Measurements from ENCODE around the gene STXBP6. TPM values are rescaled to one million over a fixed set of nuclear protein-coding genes. Genes with fewer than 3 reads are reported as not detected.

Gene STXBP6
- total and polyA plus RNA-seq, 10 of the 15 experiments (the other 5 are each of a cell fraction or from before 2014, with no cell fraction given), result 1.2 to 47.3 (median 1.9) TPM

DNA sequence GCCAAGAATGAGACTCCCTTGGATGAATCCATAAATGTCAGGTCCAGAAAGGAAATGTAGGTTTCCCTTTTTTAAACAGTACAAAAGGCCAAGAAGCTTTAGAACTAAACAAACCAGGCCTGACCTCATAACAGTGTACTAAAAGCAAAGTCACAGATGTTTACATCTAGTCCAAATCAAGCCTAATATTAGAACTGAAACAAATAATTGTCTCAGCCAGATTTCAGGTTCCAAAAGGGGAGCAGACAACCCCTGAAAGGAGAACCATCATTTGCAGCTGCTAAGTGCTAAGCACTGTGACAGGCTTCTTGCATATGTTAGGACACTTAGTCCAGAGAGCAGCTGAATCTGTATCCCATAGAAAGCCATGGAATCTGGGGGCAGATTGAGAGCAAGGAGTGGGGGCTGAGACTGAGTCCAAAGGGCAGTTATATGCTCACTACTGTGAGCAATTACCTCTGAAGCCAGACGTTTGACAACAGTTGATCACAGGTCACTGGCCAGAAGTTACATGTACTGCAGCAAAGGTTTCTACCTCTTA, 90.1 kb downstream of the STXBP6 start:
- peak; percentile 77 for ATAC-seq
- CTCF ChIA-PET, result interaction anchor here (1.3 kb wide), 1 partner anchor 250 kb away, joined by 4 read pairs; no protein-coding TSS in a partner anchor
- H2AFZ ChIP-seq (ENCODE audit: control insufficient read depth, low read depth, low read length), result no peak overlapping the region
- H3K9me3 ChIP-seq (replicated peaks; ENCODE audit: control insufficient read depth, insufficient read depth, low read length), result no peaks in the 10 kb centered on the region
- H3K4me2 ChIP-seq (ENCODE audit: control insufficient read depth, insufficient read depth), result no peak overlapping the region
- RAD21 ChIA-PET (ENCODE audit: unreplicated experiment), result interaction anchor here (0.6 to 3.4 kb wide), 9 partner anchors 11 to 142 kb away, joined by 3 to 12 read pairs (median 3); no protein-coding TSS in a partner anchor
- H3K4me3 ChIP-seq, result no peak overlapping the region
- no peak for FAIRE-seq
- no peaks in the 10 kb centered on the region for H3K27me3 ChIP-seq (replicated peaks in 1 of 2; ENCODE audit: control insufficient read depth in 2 of 2, insufficient read depth in 2 of 2, low read length in 1 of 2)
- no peaks in the 10 kb centered on the region for H3K36me3 ChIP-seq (ENCODE audit: control insufficient read depth in 2 of 2, insufficient read depth in 2 of 2, low read length in 1 of 2)
- peaks cover under 1% of the 10 kb centered on the region for H3K4me1 ChIP-seq (ENCODE audit: control insufficient read depth, insufficient read depth, low read length)
- H3K27ac ChIP-seq (ENCODE audit: control insufficient read depth, insufficient read depth), result 0 out of 2 replicates have a peak overlapping the region, but pooled peaks have one; percentile 31
- H3K9ac ChIP-seq (ENCODE audit: control insufficient read depth, insufficient read depth, low read length), result no peak overlapping the region
- no TSS peak for BruUV-seq (replicated peaks)
- DNase-seq (ENCODE audit: low read depth, low spot score), result no peak
- SMC1A ChIA-PET (ENCODE audit: uncharacterized antibody, unreplicated experiment), result interaction anchor here (0.7 to 19.2 kb wide), 17 partner anchors 17 to 254 kb away, joined by 3 to 390 read pairs (median 3); no protein-coding TSS in a partner anchor
- intact Hi-C loops (cut with micrococcal nuclease; ENCODE audit: unreplicated experiment) (no loop called here), in situ Hi-C loops (cut with MboI) (no loop called here)
- POLR2A ChIA-PET, result interaction anchor here (1.1 to 2.5 kb wide), 4 partner anchors 16 to 23 kb away, joined by 3 to 13 read pairs (median 4); no protein-coding TSS in a partner anchor
- H3K79me2 ChIP-seq (ENCODE audit: control insufficient read depth, insufficient read depth, low read length), result no peaks in the 10 kb centered on the region
- 0% methylated on average over 1 of the region's 1 CpG for WGBS (ENCODE audit: insufficient coverage, insufficient replicate concordance, low lambda C conversion rate, missing lambda C conversion rate)
- H4K20me1 ChIP-seq (ENCODE audit: control insufficient read depth, insufficient read depth), result no peaks in the 10 kb centered on the region
- TF ChIP-seq ZNF24 (IDR thresholded peaks at IDR 0.05) (peak; percentile 6; the same call in 1 of the 2 replicates), TAF1 (IDR thresholded peaks at IDR 0.05; ENCODE audit: borderline replicate concordance, low read depth, low read length) (no peak), IKZF2 (IDR thresholded peaks at IDR 0.05) (peak; percentile 49 to 56; a peak in 2 of 4 replicates), NR2F1 (conservative IDR thresholded peaks at IDR 0.05) (0 out of 2 replicates have a peak, but pooled peaks have one; percentile 15), PAX8 (IDR thresholded peaks at IDR 0.05) (no peak), SIN3A (IDR thresholded peaks at IDR 0.05; ENCODE audit: low read depth, low read length) (no peak), PML (IDR thresholded peaks at IDR 0.05; ENCODE audit: low read length) (no peak), MEF2B (IDR thresholded peaks at IDR 0.05; ENCODE audit: partially characterized antibody, poor library complexity, severe bottlenecking) (peak; percentile 76), WRNIP1 (IDR thresholded peaks at IDR 0.05; ENCODE audit: borderline replicate concordance, low read depth, low read length) (no peak), CREM (IDR thresholded peaks at IDR 0.05; ENCODE audit: low read depth) (no peak), FOXK2 (IDR thresholded peaks at IDR 0.05) (peak; percentile 62), PAX5 (IDR thresholded peaks at IDR 0.05; ENCODE audit: borderline replicate concordance, low read depth, low read length) (no peak), SUPT20H (IDR thresholded peaks at IDR 0.05; ENCODE audit: borderline replicate concordance, control insufficient read depth, low read depth, low read length) (no peak), POLR2AphosphoS2 (IDR thresholded peaks at IDR 0.05; ENCODE audit: low read depth, low read length) (no peak), ESRRA (IDR thresholded peaks at IDR 0.05; ENCODE audit: low read length) (no peak), ATF7 (IDR thresholded peaks at IDR 0.05; ENCODE audit: low read depth) (0 out of 2 replicates have a peak, but pooled peaks have one; percentile 37), MTA2 (IDR thresholded peaks at IDR 0.05; ENCODE audit: low read depth) (peak; percentile 41; the same call in 1 of the 2 replicates), BMI1 (IDR thresholded peaks at IDR 0.05; ENCODE audit: borderline replicate concordance) (no peak)
- TF ChIP-seq, protein P1, sequence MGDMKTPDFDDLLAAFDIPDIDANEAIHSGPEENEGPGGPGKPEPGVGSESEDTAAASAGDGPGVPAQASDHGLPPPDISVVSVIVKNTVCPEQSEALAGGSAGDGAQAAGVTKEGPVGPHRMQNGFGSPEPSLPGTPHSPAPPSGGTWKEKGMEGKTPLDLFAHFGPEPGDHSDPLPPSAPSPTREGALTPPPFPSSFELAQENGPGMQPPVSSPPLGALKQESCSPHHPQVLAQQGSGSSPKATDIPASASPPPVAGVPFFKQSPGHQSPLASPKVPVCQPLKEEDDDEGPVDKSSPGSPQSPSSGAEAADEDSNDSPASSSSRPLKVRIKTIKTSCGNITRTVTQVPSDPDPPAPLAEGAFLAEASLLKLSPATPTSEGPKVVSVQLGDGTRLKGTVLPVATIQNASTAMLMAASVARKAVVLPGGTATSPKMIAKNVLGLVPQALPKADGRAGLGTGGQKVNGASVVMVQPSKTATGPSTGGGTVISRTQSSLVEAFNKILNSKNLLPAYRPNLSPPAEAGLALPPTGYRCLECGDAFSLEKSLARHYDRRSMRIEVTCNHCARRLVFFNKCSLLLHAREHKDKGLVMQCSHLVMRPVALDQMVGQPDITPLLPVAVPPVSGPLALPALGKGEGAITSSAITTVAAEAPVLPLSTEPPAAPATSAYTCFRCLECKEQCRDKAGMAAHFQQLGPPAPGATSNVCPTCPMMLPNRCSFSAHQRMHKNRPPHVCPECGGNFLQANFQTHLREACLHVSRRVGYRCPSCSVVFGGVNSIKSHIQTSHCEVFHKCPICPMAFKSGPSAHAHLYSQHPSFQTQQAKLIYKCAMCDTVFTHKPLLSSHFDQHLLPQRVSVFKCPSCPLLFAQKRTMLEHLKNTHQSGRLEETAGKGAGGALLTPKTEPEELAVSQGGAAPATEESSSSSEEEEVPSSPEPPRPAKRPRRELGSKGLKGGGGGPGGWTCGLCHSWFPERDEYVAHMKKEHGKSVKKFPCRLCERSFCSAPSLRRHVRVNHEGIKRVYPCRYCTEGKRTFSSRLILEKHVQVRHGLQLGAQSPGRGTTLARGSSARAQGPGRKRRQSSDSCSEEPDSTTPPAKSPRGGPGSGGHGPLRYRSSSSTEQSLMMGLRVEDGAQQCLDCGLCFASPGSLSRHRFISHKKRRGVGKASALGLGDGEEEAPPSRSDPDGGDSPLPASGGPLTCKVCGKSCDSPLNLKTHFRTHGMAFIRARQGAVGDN (IDR thresholded peaks at IDR 0.05), result peak; percentile 76
- TF ChIP-seq, protein P2, sequence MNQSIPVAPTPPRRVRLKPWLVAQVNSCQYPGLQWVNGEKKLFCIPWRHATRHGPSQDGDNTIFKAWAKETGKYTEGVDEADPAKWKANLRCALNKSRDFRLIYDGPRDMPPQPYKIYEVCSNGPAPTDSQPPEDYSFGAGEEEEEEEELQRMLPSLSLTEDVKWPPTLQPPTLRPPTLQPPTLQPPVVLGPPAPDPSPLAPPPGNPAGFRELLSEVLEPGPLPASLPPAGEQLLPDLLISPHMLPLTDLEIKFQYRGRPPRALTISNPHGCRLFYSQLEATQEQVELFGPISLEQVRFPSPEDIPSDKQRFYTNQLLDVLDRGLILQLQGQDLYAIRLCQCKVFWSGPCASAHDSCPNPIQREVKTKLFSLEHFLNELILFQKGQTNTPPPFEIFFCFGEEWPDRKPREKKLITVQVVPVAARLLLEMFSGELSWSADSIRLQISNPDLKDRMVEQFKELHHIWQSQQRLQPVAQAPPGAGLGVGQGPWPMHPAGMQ (IDR thresholded peaks at IDR 0.05; ENCODE audit: borderline replicate concordance), result no peak
